IMR-90 (cell line): Measurements from ENCODE around the gene RNASE4. TPM values are rescaled to one million over a fixed set of nuclear protein-coding genes. Genes with fewer than 3 reads are reported as not detected.

Experiments used
- ATAC-seq: fragments of 200-7000 bp; cut with Tn5 transposase; 2 replicates; pipeline ENCODE4 v1.9.1; 2020; ENCODE audit warnings: low read depth, mild to moderate bottlenecking, moderate library complexity
- BruUV-seq: library from RNA; stranded (reverse); fragments of 400-500 nt; replicated peaks from 2 replicates; lab custom pipeline; 2021; lab: Mats Ljungman, UMichigan
- CTCF ChIA-PET: fragments of 300-600 bp; formaldehyde crosslinking; extraction: SDS; loops from one replicate; lab custom pipeline; 2021; ENCODE audit warnings: antibody characterized with exemption; lab: Yijun Ruan, JAX
- POLR2A ChIA-PET: fragments of 300-600 bp; sonication (Branson Sonifier 250); formaldehyde crosslinking; loops from one replicate; lab custom pipeline; 2022; ENCODE audit warnings: antibody characterized with exemption; ENCODE audit not compliant: unreplicated experiment; lab: Charles Lee
- DNase-seq: peaks from one replicate; pipeline ENCODE4 v3.0.0; 2013
- H2AFZ ChIP-seq: replicated peaks from 2 replicates; pipeline ENCODE3; 2013; ENCODE audit warnings: low read length, mild to moderate bottlenecking; ENCODE audit not compliant: poor library complexity
- H2AK5ac ChIP-seq: 2 replicates; pipeline ENCODE4 v1.6.1; 2013; ENCODE audit warnings: low read depth, low read length, inconsistent platforms
- H2AK9ac ChIP-seq: replicated peaks from 2 replicates; pipeline ENCODE3; 2013; ENCODE audit warnings: mild to moderate bottlenecking, low read depth, low read length, moderate library complexity; ENCODE audit not compliant: poor library complexity
- H2BK120ac ChIP-seq: 2 replicates; pipeline ENCODE4 v1.6.1; 2013; ENCODE audit warnings: low read depth, low read length, inconsistent platforms
- H2BK15ac ChIP-seq: 3 replicates; pipeline ENCODE4 v1.6.1; 2013; ENCODE audit warnings: low read depth, low read length, inconsistent platforms
- H2BK20ac ChIP-seq: 2 replicates; pipeline ENCODE4 v1.6.1; 2013; ENCODE audit warnings: low read depth, mild to moderate bottlenecking, inconsistent platforms, low read length, moderate library complexity
- H2BK5ac ChIP-seq: 2 replicates; pipeline ENCODE4 v1.6.1; 2013; ENCODE audit warnings: mild to moderate bottlenecking, low read depth, low read length, inconsistent platforms; ENCODE audit not compliant: poor library complexity, severe bottlenecking
- H3K14ac ChIP-seq: replicated peaks from 2 replicates; pipeline ENCODE4 v1.6.1; 2013; ENCODE audit warnings: low read depth, low read length, inconsistent platforms
- H3K18ac ChIP-seq: 2 replicates; pipeline ENCODE4 v1.6.1; 2013; ENCODE audit warnings: low read depth, low read length, control low read depth
- H3K23ac ChIP-seq: 2 replicates; pipeline ENCODE4 v1.6.1; 2013; ENCODE audit warnings: low read depth, low read length, inconsistent platforms
- H3K27ac ChIP-seq: 2 replicates; pipeline ENCODE4 v1.5.1; 2013; ENCODE audit warnings: mild to moderate bottlenecking, control low read depth, low read length; ENCODE audit not compliant: insufficient read depth
- H3K27me3 ChIP-seq: 2 replicates; pipeline ENCODE4 v1.6.1; 2013; ENCODE audit warnings: low read length; ENCODE audit not compliant: control insufficient read depth, insufficient read depth
- H3K36me3 ChIP-seq: 2 replicates; pipeline ENCODE4 v1.6.1; 2013; ENCODE audit warnings: low read length, mixed read lengths; ENCODE audit not compliant: control insufficient read depth, insufficient read depth
- H3K4ac ChIP-seq: 2 replicates; pipeline ENCODE4 v1.6.1; 2013; ENCODE audit warnings: low read depth, low read length, inconsistent platforms
- H3K4me1 ChIP-seq: 2 replicates; pipeline ENCODE4 v1.6.1; 2013; ENCODE audit warnings: low read length, mixed read lengths; ENCODE audit not compliant: control insufficient read depth, insufficient read depth
- H3K4me2 ChIP-seq: 2 replicates; pipeline ENCODE4 v1.6.1; 2013; ENCODE audit warnings: low read depth, mild to moderate bottlenecking, control low read depth, low read length, moderate library complexity
- H3K4me3 ChIP-seq: 2 replicates; pipeline ENCODE4 v1.5.1; 2013; ENCODE audit warnings: low read depth, mild to moderate bottlenecking, control low read depth, low read length, moderate library complexity; ENCODE audit not compliant: insufficient read depth
- H3K56ac ChIP-seq: 2 replicates; pipeline ENCODE4 v1.6.1; 2013; ENCODE audit warnings: low read length, inconsistent platforms; ENCODE audit not compliant: insufficient read depth; ENCODE audit errors: extremely low read depth
- H3K79me1 ChIP-seq, 2 experiments: 2 replicates each; pipeline ENCODE4 v1.6.1; 2013; ENCODE audit warnings: low read length in 2 of 2, inconsistent platforms in 1 of 2, low read depth in 1 of 2
- H3K9ac ChIP-seq: 2 replicates; pipeline ENCODE4 v1.6.1; 2013; ENCODE audit warnings: low read depth, low read length, control low read depth
- H3K9me1 ChIP-seq: 2 replicates; pipeline ENCODE4 v1.6.1; 2013; ENCODE audit warnings: low read length, inconsistent platforms; ENCODE audit not compliant: insufficient read depth
- H3K9me3 ChIP-seq: 2 replicates; pipeline ENCODE4 v1.6.1; 2013; ENCODE audit warnings: low read length; ENCODE audit not compliant: control insufficient read depth, insufficient read depth
- H4K20me1 ChIP-seq: 2 replicates; pipeline ENCODE4 v1.6.1; 2013; ENCODE audit warnings: low read length, inconsistent platforms; ENCODE audit not compliant: insufficient read depth
- H4K5ac ChIP-seq: 2 replicates; pipeline ENCODE4 v1.6.1; 2013; ENCODE audit warnings: mild to moderate bottlenecking, low read depth, low read length, control low read depth
- H4K8ac ChIP-seq, 2 experiments: 2 replicates each; pipeline ENCODE4 v1.6.1; 2013; ENCODE audit warnings: low read depth in 2 of 2, low read length in 2 of 2, control low read depth in 1 of 2, inconsistent platforms in 1 of 2
- H4K91ac ChIP-seq: 2 replicates; pipeline ENCODE4 v1.6.1; 2013; ENCODE audit warnings: low read depth, low read length, inconsistent platforms; ENCODE audit not compliant: insufficient read depth
- BHLHE40 ChIP-seq: fragments of 150-350 bp; IDR thresholded peaks from 2 replicates; pipeline ENCODE4 v1.6.1; 2016; ENCODE audit warnings: mild to moderate bottlenecking, low read depth, low read length
- CEBPB ChIP-seq: IDR thresholded peaks from 2 replicates; pipeline ENCODE4 v1.6.1; 2012; ENCODE audit warnings: low read depth, low read length, improper control_type of control experiment
- MAFK ChIP-seq: IDR thresholded peaks from 2 replicates; pipeline ENCODE4 v1.6.1; 2012; ENCODE audit warnings: low read depth, low read length, improper control_type of control experiment
- MXI1 ChIP-seq: IDR thresholded peaks from 2 replicates; pipeline ENCODE4 v1.6.1; 2012; ENCODE audit warnings: low read depth, mild to moderate bottlenecking, low read length, moderate library complexity, borderline replicate concordance
- NFE2L2 ChIP-seq: fragments of 150-350 bp; IDR thresholded peaks from 2 replicates; pipeline ENCODE4 v1.6.1; 2016; ENCODE audit warnings: low read depth, mild to moderate bottlenecking, low read length
- POLR2A ChIP-seq: IDR thresholded peaks from 2 replicates; pipeline ENCODE4 v1.6.1; 2012; ENCODE audit warnings: mild to moderate bottlenecking, low read depth, low read length
- RAD21 ChIP-seq: IDR thresholded peaks from 2 replicates; pipeline ENCODE4 v1.6.1; 2012; ENCODE audit warnings: low read length, improper control_type of control experiment
- RCOR1 ChIP-seq: IDR thresholded peaks from 2 replicates; pipeline ENCODE4 v1.6.1; 2012; ENCODE audit warnings: mild to moderate bottlenecking, low read length, improper control_type of control experiment; ENCODE audit not compliant: insufficient replicate concordance
- RFX5 ChIP-seq: IDR thresholded peaks from 2 replicates; pipeline ENCODE4 v1.8.0; 2012; ENCODE audit warnings: low read depth, mild to moderate bottlenecking, low read length, moderate library complexity
- USF2 ChIP-seq: fragments of 150-350 bp; IDR thresholded peaks from 2 replicates; pipeline ENCODE4 v1.6.1; 2017; ENCODE audit warnings: mild to moderate bottlenecking, antibody characterized with exemption, low read length, low read depth
- WGBS, 2 experiments: methylation state at CpG; one replicate each; pipeline versions ENCODE4 v1.1.5 to v1.1.7; 2013; ENCODE audit warnings: missing lambda C conversion rate in 2 of 2; ENCODE audit not compliant: insufficient read length in 1 of 2; ENCODE audit errors: extremely low coverage in 2 of 2; 5-methylcytosine and 5-hydroxymethylcytosine counted together
- dilution Hi-C: fragments of 300-500 bp; cut with HindIII; formaldehyde crosslinking; loops from one replicate; pipeline ENCODE4 v1.14.3; 2018; ENCODE audit warnings: low sequenced_read_pairs; ENCODE audit not compliant: unreplicated experiment
- in situ Hi-C: fragments of 300-500 bp; cut with MboI; formaldehyde crosslinking; loops from 3 replicates; pipeline ENCODE4 v1.14.3; 2019; ENCODE audit warnings: low sequenced_read_pairs, inconsistent platforms, mixed read lengths
- intact Hi-C: fragments of 100-400 bp; cut with micrococcal nuclease; formaldehyde crosslinking; loops from 2 replicates; pipeline ENCODE4 v1.10.0; 2022
- polyA plus RNA-seq, 3 experiments: library from polyadenylated mRNA; depleted of rRNA; stranded (reverse); fragments of >200 nt; gene quantifications; 2 replicates each; pipeline ENCODE4 v1.2.3, GENCODE V29; 2012; ENCODE audit warnings: low replicate concordance in 1 of 3
- total RNA-seq: library from RNA; depleted of rRNA; stranded (reverse); fragments of >200 nt; gene quantifications from 2 replicates; pipeline ENCODE4 v1.2.3, GENCODE V29; 2012
- TF ChIP-seq, protein P1 (sequence below): fragments of 150-350 bp; IDR thresholded peaks from 2 replicates; pipeline ENCODE4 v1.6.1; 2016; ENCODE audit warnings: low read depth, mild to moderate bottlenecking, low read length, moderate library complexity, borderline replicate concordance

RNASE4 gene
- total and polyA plus RNA-seq, 2 of the 4 experiments (the other 2 are of a cell fraction), result 10.4 to 11.6 TPM

GRCh38 chr14:20730891-20731290, 46.5 kb downstream of the RNASE4 start:
- H4K5ac ChIP-seq, result no peak overlapping the region
- H3K36me3 ChIP-seq, result no peaks in the 10 kb centered on the region
- ATAC-seq (no peak), DNase-seq (no peak)
- no peak overlapping the region for H2AK9ac ChIP-seq
- no peak overlapping the region for H3K56ac ChIP-seq
- no peak overlapping the region for H2BK15ac ChIP-seq
- no peaks in the 10 kb centered on the region for H4K20me1 ChIP-seq
- no peak overlapping the region for H3K14ac ChIP-seq
- H3K18ac ChIP-seq, result no peak overlapping the region
- no peak overlapping the region for H2BK5ac ChIP-seq
- H3K4ac ChIP-seq, result no peak overlapping the region
- in situ Hi-C loops (no loop called here), dilution Hi-C loops (no loop called here), intact Hi-C loops (no loop called here)
- H4K8ac ChIP-seq, result no peak overlapping the region
- TF ChIP-seq, protein P1, sequence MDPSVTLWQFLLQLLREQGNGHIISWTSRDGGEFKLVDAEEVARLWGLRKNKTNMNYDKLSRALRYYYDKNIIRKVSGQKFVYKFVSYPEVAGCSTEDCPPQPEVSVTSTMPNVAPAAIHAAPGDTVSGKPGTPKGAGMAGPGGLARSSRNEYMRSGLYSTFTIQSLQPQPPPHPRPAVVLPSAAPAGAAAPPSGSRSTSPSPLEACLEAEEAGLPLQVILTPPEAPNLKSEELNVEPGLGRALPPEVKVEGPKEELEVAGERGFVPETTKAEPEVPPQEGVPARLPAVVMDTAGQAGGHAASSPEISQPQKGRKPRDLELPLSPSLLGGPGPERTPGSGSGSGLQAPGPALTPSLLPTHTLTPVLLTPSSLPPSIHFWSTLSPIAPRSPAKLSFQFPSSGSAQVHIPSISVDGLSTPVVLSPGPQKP, result no peak
- TF ChIP-seq CEBPB (no peak), RCOR1 (no peak), BHLHE40 (no peak), MXI1 (no peak), USF2 (no peak), MAFK (no peak), POLR2A (no peak), NFE2L2 (no peak), RFX5 (no peak), RAD21 (no peak)
- POLR2A ChIA-PET, result no interaction called here
- H2BK20ac ChIP-seq, result no peak overlapping the region
- H3K4me3 ChIP-seq, result no peak overlapping the region
- no TSS peak for BruUV-seq
- no peaks in the 10 kb centered on the region for H3K9me1 ChIP-seq
- CTCF ChIA-PET, result no interaction called here
- no peak overlapping the region for H2AFZ ChIP-seq
- no CpG with 5 or more reads among the region's 6 CpGs for WGBS, 2 experiments
- H4K91ac ChIP-seq, result no peak overlapping the region
- no peaks in the 10 kb centered on the region for H3K79me1 ChIP-seq
- H3K4me2 ChIP-seq, result no peak overlapping the region
- no peak overlapping the region for H3K9ac ChIP-seq
- H3K9me3 ChIP-seq, result no peaks in the 10 kb centered on the region
- H3K27ac ChIP-seq, result no peak overlapping the region
- H2AK5ac ChIP-seq, result no peak overlapping the region
- H2BK120ac ChIP-seq, result no peak overlapping the region
- no peaks in the 10 kb centered on the region for H3K27me3 ChIP-seq
- no peaks in the 10 kb centered on the region for H3K4me1 ChIP-seq
- no peak overlapping the region for H3K23ac ChIP-seq
